ENCODE results near the gene WIPF2. TPM values are rescaled to one million over a fixed set of nuclear protein-coding genes. Genes with fewer than 3 reads are reported as not detected.

Gene WIPF2
- total and polyA plus RNA-seq, 4 donors = 10.6 to 34.5 (median 14.9) TPM

DNA sequence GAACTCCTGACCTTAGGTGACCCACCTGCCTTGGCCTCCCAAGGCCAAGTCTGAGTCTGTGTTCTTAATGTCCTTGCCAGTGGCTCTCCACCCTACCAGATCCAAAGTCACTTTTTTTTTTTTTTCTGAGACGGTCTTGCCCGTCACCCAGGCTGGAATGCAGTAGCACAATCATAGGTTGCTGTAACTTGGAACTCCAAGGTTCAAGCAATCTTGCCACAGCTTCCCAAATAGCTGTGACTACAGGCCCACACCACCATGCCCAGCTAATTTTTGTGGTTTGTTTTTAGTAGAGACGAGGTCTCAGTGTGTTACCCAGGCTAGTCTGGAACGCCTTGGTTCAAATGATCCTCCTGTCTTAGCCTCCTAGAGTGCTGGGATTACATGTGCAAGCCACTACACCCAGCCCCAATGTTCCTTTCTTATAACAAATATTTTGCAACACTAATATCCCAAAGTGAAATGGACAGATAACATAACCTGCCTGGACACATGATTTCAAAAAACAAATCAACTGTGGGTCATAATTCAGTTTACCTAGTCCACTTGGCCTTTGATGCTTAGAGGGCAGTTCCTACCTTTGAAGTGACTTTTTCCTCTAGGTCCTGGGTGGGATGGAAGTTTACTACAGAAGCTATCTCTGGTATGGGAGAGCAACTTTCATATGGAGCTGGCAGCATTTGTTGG lies 45.9 kb upstream of the WIPF2 start:
- Histone ChIP-seq H3K4me1 (ENCODE audit: control insufficient read depth in 5 of 5, insufficient read depth in 5 of 5, low read length in 5 of 5) (peaks cover 0 to 6% (median 4%) of the 10 kb centered on the region in 5 donors), H3K27ac (ENCODE audit: low read depth in 1 of 2, low read length in 1 of 2) (no peak overlapping the region), H3K27me3 (ENCODE audit: control insufficient read depth in 3 of 3, insufficient read depth in 3 of 3, low read length in 2 of 3) (no peaks in the 10 kb centered on the region), H3K9me3 (ENCODE audit: control insufficient read depth in 4 of 4, insufficient read depth in 3 of 4, low read length in 3 of 4) (no peaks in the 10 kb centered on the region), H3K9ac (ENCODE audit: insufficient read depth in 1 of 2, low read length in 2 of 2) (no peak overlapping the region), H3K36me3 (ENCODE audit: control insufficient read depth in 4 of 4, insufficient read depth in 4 of 4, low read length in 4 of 4) (peaks cover 29 to 35% (median 33%) of the 10 kb centered on the region in 4 donors), H3K4me3 (no peak overlapping the region)
- TF ChIP-seq, protein P1, sequence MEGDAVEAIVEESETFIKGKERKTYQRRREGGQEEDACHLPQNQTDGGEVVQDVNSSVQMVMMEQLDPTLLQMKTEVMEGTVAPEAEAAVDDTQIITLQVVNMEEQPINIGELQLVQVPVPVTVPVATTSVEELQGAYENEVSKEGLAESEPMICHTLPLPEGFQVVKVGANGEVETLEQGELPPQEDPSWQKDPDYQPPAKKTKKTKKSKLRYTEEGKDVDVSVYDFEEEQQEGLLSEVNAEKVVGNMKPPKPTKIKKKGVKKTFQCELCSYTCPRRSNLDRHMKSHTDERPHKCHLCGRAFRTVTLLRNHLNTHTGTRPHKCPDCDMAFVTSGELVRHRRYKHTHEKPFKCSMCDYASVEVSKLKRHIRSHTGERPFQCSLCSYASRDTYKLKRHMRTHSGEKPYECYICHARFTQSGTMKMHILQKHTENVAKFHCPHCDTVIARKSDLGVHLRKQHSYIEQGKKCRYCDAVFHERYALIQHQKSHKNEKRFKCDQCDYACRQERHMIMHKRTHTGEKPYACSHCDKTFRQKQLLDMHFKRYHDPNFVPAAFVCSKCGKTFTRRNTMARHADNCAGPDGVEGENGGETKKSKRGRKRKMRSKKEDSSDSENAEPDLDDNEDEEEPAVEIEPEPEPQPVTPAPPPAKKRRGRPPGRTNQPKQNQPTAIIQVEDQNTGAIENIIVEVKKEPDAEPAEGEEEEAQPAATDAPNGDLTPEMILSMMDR (IDR thresholded peaks at IDR 0.05; ENCODE audit: control extremely low read depth, extremely low read depth) = no peak
- WGBS, 2 donors = 91 to 92% methylated on average over 4 of the region's 4 CpGs
- ATAC-seq (ENCODE audit: insufficient read depth, low FRiP score) (no peak), DNase-seq (no peak)

DNA sequence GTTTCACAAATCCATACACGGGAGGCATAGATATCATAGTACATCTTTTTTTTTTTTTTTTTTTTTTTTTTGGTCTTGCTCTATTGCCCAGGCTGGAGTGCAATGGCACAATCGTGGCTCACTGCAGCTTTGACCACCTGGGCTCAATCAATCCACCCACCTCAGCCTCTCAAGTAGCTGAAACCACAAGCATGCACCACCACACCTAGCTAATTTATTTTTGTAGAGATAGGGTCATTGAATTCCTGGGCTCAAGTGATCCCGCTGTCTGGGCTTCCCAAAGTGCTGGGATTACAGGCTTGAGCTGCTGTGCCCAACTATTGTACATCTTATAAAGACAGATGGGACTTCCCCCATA lies 45.3 kb upstream of the WIPF2 start:
- TF ChIP-seq, protein P1 (IDR thresholded peaks at IDR 0.05; ENCODE audit: control extremely low read depth, extremely low read depth) = no peak
- peaks cover 0 to 6% (median 4%) of the 10 kb centered on the region in 5 donors for H3K4me1 ChIP-seq (ENCODE audit: control insufficient read depth in 5 of 5, insufficient read depth in 5 of 5, low read length in 5 of 5)
- no peak for ATAC-seq (ENCODE audit: insufficient read depth, low FRiP score)
- no peak for DNase-seq
- no peak overlapping the region for H3K9ac ChIP-seq (ENCODE audit: insufficient read depth in 1 of 2, low read length in 2 of 2)
- H3K27ac ChIP-seq (ENCODE audit: low read depth in 1 of 2, low read length in 1 of 2) = no peak overlapping the region
- H3K36me3 ChIP-seq (ENCODE audit: control insufficient read depth in 4 of 4, insufficient read depth in 4 of 4, low read length in 4 of 4) = peaks cover 29 to 33% (median 31%) of the 10 kb centered on the region in 4 donors
- 66 to 84% methylated on average over 3 of the region's 3 CpGs for WGBS, 2 donors
- no peaks in the 10 kb centered on the region for H3K27me3 ChIP-seq (ENCODE audit: control insufficient read depth in 3 of 3, insufficient read depth in 3 of 3, low read length in 2 of 3)
- H3K9me3 ChIP-seq (ENCODE audit: control insufficient read depth in 4 of 4, insufficient read depth in 3 of 4, low read length in 3 of 4) = no peaks in the 10 kb centered on the region
- H3K4me3 ChIP-seq = no peak overlapping the region

GRCh38 chr17:40174514-40174913 lies 44.6 kb upstream of the WIPF2 start:
- Histone ChIP-seq H3K36me3 (ENCODE audit: control insufficient read depth in 4 of 4, insufficient read depth in 4 of 4, low read length in 4 of 4) (peaks cover 27 to 30% (median 30%) of the 10 kb centered on the region in 4 donors), H3K9me3 (ENCODE audit: control insufficient read depth in 4 of 4, insufficient read depth in 3 of 4, low read length in 3 of 4) (no peaks in the 10 kb centered on the region), H3K4me3 (no peak overlapping the region), H3K27ac (ENCODE audit: low read depth in 1 of 2, low read length in 1 of 2) (peak overlapping the region in 1 of 2 donors; percentile 42), H3K4me1 (ENCODE audit: control insufficient read depth in 5 of 5, insufficient read depth in 5 of 5, low read length in 5 of 5) (peaks cover 0 to 6% (median 4%) of the 10 kb centered on the region in 5 donors), H3K27me3 (ENCODE audit: control insufficient read depth in 3 of 3, insufficient read depth in 3 of 3, low read length in 2 of 3) (no peaks in the 10 kb centered on the region), H3K9ac (ENCODE audit: insufficient read depth in 1 of 2, low read length in 2 of 2) (no peak overlapping the region)
- WGBS, 2 donors = 95 to 97% methylated on average over 1 of the region's 1 CpG
- no peak for DNase-seq
- ATAC-seq (ENCODE audit: insufficient read depth, low FRiP score) = no peak
- TF ChIP-seq, protein P1 (IDR thresholded peaks at IDR 0.05; ENCODE audit: control extremely low read depth, extremely low read depth) = no peak
